HG02763 (cell line): ENCODE measurements around the gene NCAM1.

Source experiments
- ATAC-seq: cut with Tn5 transposase; IDR thresholded peaks from one replicate; pipeline ENCODE4 v1.9.1; 2021; ENCODE audit warnings: mild to moderate bottlenecking, moderate library complexity; ENCODE audit not compliant: unreplicated experiment

NCAM1 gene

DNA sequence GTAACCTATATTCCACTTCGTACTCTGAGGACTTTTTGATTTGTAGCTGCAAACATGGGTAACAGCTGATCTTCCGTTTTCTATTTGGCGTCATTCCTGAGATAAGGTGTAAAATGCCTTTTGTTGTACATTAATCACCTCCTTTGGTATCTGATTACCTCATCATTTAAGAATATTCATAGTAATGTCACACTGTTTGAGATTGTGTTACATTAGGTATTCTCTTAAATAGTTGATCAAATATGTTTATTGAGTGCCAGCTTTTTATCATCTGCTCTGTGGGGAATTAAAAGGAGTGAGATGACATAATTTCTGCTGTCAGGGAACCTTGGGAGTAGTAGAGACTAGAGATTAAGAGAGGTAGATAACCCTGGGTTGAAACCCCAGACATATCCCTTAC lies 5.9 kb downstream of the NCAM1 start:
- no peak for ATAC-seq

DNA sequence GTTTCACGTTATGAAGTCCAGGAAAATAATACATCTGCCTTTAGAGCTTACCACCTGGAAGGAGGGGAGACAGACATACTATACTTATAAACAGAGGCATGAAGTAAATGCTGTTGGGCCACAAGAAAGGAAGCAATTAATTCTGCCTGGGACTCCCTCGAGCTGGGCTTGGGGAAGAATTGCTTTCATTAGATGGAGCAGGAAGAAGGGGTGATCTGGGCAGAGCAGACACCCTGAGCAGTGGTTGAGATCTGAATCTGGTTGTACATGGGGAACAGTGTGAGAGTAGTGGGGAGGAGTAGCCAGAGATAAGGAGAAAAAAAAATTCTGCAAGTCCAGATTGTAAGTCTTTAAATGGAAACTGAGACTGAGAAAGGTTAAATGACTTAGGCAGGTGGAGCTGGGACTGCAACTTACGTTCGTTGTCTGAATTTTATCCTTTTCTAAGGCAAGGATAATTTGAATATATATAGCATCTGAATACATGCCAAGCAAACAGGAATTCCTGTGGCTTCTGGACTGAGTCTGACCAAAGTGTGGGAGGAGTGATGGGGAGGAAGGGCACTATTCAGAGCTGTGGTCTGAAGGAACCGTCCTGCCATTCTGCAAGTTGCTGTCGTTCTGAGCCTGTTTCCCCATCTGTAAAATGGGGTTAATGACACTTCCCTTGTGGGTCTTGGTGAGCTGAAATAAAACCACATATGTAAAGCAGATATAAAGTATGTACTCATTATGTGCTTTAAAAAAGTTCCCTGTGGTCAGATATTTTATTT lies 7.9 kb downstream of the NCAM1 start:
- no peak for ATAC-seq

GRCh38 chr11:112971195-112971594 lies 10.0 kb downstream of the NCAM1 start:
- ATAC-seq: no peak

DNA sequence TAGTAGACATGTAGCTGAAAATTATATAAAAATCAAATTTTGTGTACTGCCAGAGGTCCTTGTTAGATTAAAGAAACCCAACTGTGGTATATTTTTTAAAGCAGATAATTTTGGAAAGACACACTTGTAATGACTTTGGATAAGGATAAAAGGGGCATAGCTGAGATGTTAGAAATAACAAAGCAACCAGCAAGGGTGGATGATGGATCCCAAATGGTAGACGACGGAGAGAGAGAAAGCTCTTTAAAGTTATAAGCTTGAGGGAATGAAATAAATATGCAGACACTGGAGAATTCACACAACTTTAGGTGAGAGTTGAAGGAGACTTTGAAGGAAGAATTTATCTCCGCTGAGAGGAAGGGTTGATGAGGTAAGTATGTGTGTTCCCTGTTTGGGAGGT lies 10.6 kb downstream of the NCAM1 start:
- ATAC-seq: no peak

DNA sequence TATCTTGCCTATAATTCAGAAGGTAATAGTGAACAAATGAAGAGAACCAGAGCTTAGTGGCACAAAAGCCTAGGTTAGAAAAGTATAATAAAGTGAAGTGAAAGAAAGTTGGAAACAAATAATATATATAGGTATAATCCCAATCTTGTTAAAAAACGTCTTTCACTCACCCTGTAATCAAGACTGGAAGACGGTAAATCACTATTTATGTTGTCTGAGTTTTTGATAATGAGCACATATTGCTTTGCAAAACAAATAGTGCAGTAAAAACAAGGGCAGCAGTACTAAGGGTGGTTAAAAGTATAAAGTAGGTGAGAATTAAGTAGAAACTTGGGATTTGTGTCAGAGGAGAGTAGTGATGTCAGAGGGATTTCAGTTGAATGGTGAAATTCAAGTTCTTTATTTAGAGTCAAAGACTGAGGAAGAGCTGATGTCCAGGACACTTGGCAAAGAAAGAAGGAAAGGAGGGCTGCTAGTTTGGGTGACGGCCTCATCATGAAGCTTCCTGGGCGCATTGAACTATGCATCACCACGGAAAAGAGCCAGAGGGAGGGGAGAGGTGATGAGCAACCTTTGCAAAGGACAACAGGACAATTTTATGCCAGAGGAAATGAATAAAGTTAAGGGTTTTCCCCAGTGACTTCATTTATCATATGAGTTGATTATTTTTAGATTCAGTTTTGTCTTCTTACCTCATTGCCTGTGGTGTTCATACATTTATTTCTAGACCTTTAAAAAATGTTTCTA lies 11.4 kb downstream of the NCAM1 start:
- no peak for ATAC-seq

DNA sequence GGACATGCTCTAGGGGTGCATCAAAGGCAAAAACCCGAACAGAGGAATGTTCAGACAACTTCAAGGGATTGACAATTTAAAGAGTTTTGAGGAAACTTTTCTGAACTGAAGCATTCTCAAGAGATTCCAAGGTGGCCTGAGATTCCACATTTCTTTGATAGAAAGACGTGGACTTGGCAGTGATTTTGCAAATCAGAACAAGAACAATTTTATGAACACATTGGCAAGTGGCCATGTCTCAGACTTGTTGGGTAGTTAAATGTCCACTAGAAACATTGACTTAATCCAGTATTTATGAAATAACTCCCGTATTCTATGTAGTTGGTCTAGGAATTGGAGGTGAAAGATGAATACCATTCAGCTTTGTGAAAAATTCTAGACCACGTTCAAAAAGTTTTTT lies 13.8 kb downstream of the NCAM1 start:
- no peak for ATAC-seq

- no peak for ATAC-seq
Measured at GRCh38 chr11:112975493-112975892, 14.3 kb downstream of the NCAM1 start.

DNA sequence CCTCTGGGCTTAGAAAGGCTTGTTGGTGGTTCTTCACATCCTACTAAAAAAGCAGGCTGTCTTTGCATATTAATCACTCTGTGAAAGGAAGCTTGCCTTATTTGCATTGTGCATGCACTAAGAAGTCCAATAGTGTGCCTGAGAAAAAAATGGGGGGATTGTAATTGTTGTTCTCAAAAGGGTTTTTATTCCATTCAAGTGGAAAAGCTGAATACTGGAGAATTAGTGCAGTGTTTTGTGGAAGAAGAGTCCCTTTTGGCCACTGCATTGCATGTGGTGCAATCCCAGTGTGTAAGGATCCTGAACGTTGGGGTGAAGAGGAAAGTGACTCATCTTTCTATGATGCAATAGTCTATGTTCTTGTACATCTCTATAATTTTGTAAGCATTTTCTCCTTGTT lies 16.5 kb downstream of the NCAM1 start:
- no peak for ATAC-seq

DNA sequence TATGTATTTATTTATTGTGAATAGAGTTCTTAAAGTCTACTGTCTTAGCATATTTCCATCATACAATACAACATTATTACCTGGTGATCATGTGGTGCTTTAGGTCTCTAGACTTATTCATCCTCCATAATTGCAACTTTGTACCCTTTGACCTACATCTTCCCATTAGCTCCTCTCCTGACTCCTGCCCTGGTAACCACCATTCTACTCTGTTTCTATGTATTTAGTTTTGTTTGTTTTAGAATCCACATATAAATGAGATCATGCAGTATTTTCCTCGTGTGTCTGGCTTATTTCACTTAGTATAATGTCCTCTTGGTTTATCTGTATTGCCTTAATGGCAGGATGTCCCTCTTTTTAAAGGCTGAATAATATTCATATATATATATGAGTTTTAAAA lies 22.7 kb downstream of the NCAM1 start:
- ATAC-seq: no peak

DNA sequence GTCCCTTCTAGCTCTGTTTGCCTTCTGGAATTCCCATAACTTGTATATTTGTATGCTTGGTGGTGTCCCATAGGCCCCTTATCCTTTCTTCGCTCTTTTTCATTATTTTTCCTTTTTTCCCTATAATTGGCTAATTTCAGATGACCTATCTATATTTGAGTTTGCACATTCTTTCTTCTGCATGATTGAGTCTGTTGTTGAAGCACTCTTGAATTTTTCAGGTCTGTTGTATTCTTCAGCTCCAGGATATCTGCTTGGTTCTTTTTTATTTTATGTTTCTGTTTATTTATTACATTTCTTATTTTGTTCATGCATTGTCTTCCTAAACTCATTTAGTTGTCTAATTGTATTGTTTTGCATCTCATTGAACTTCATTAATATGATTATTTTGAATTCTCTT lies 28.0 kb downstream of the NCAM1 start:
- ATAC-seq: no peak

DNA sequence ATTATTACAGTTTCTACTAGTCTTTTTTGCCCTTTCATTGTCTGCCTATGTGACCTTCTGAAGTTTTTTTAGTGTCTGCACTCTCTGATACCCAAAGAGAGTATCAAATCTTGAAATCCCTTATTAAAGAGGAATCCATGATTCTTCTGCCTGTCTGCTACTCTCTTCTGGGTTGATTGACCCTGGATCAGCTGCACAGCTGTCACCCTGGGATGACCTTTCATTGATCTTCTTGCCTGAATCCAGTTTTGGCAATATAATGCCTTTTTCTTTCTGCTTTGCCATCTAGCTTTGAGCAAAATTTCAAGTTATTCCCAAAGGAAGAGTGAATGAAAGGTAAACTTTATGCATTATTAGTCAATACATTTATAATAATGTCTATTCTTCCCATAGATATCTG lies 32.6 kb downstream of the NCAM1 start:
- ATAC-seq: no peak

- ATAC-seq: no peak
Measured at GRCh38 chr11:112995423-112996090, 34.3 kb downstream of the NCAM1 start.

- ATAC-seq: no peak
Measured at GRCh38 chr11:112996994-112997393, 35.8 kb downstream of the NCAM1 start.

DNA sequence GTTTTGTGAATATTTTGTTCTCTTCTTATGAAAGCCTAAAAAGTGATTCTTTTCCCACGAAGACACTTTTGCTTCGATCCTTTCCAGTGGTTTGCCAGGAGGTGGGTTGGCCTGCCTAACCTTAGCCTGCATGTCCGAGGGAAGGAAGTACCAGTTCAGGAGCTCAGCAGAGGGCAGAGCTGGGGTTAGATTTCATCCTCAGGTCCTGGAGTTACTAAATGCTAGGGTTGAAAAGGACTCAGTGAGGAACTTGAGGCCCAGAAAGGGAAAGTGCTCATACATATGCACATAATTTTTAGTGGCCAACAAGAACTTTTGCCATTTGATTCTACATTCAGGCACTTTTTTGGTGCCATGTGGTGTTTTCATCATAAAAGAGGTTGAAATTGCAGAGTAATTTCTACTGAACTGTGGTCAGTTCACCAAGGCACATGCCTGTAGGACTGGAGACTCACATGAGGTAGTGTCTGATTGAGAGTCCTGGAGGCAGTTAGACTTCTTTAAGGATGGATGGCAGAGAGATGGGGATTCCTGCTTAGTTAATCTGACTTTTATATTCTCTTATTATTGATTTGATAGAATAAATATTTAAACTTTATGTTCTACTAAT lies 36.7 kb downstream of the NCAM1 start:
- no peak for ATAC-seq

GRCh38 chr11:112999520-112999919 lies 38.3 kb downstream of the NCAM1 start:
- no peak for ATAC-seq

- ATAC-seq: no peak
Measured at GRCh38 chr11:113001709-113002108, 40.5 kb downstream of the NCAM1 start.

DNA sequence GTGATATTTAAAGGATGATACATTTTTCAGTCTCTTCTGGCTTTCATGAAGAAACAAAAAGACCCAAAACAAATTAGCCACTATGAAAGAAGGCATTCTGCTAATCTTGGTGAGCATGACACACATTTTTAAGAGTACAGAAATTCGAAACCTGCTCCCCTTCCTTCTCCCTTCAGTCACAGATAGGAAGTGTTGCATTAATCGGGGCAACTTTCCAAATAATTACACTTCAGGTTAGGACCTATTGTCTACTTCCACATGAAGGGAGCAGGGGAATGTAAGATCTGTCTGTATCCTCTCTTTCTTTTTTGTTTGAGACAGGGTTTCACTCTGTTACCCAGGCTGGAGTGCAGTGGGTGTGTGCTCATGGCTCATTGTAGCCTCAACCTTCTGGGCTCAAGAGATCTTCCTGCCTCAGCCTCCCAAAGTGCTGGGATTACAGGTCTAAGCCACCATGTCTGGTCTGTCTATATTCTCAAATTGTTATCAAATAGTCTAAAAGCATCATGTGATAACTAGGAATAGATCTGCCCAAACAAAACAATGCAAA lies 45.8 kb downstream of the NCAM1 start:
- ATAC-seq: no peak

- ATAC-seq: no peak
Measured at GRCh38 chr11:113014262-113015097, 53.3 kb downstream of the NCAM1 start.

- no peak for ATAC-seq
Measured at GRCh38 chr11:113015098-113015455, 53.9 kb downstream of the NCAM1 start.

- ATAC-seq: no peak
Measured at GRCh38 chr11:113016905-113017304, 55.7 kb downstream of the NCAM1 start.
